Mesenteric fat pad (tissue), 1 donor: ENCODE measurements around the gene FAM177A1. TPM values are rescaled to one million over a fixed set of nuclear protein-coding genes. Genes with fewer than 3 reads are reported as not detected.

Source experiments
- DNase-seq: peaks from one replicate; pipeline ENCODE4 v3.0.0-alpha.2; 2020; ENCODE audit warnings: low spot score
- total RNA-seq: library from RNA; stranded (reverse); fragmentation: NEBNext Ultra II Directional; extraction: Animal tissue kit (Norgen Biotek cat#: 25700); gene quantifications from one replicate; pipeline ENCODE4 v1.2.1, GENCODE V29; 2021
- donor health status: DM: yes; HTN: yes; CAD: no.

The FAM177A1 gene
- total RNA-seq, 1 donor from 2014 or later: 58.4 TPM

DNA sequence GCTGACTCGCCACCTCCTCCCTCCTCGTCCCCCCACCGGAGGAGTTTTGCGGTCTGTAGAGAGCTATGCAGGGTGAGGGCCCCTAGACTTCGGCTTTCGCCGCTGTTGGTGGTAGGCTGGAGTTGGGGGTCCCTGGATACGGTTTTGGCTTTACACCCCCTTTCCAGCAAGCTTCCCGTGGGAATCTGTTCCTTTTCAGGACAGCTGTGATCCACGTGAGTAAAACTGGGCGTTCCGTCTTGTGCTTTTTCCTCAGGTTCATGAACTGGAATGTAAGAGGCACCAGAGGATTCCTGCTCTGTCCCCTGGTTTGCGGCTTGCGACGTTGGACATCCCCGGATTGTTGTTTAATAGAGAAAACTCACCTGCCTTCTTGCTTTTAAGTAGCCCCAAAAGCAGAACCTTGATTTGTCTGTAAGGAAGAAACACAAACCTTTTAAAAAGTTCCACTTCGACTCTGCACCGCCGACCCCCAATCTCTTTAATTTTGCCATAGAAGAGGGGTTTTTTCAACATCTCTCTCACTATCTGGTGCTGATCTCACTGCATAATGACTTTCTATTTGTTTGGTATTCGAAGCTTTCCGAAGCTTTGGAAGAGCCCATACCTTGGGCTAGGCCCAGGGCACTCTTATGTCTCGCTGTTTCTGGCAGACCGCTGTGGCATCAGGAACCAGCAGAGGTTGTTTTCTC lies 76.8 kb downstream of the FAM177A1 start:
- DNase-seq: no peak

DNA sequence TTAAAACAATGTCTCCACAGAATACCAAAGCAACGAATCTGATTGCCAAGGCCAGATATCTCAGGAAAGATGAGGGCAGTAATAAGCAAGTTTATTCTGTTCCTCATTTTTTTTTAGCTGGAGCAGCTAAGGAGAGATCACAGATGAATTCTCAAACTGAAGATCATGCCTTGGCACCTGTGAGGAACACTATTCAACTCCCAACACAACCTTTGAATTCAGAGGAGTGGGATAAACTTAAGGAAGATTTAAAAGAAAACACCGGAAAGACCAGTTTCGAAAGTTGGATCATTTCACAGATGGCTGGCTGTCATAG lies 77.3 kb downstream of the FAM177A1 start:
- no peak for DNase-seq

DNA sequence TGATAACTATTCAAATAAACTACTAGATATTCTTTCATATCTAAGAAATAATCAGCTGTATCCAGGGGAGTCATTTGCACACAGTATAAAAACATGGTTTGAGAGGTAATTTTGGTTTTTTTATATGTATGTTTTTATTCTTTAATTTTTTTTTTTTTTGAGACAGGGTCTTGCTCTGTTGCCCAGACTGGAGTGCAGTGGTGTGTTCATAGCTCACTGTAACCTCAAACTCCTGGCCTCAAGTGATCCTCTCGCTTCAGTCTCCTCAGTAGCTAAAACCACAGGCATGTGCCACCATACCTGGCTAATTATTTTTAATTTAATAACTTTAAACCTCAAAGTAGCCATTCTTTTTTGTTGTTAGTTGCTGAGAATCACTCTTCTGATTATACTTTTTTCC lies 78.1 kb downstream of the FAM177A1 start:
- no peak for DNase-seq

Other genes starting within 250 kb of the FAM177A1 start
- 35.6 TPM for gene BAZ1A, start 170.9 kb upstream of the FAM177A1 start, total RNA-seq
- gene SRP54, start 63.3 kb upstream of the FAM177A1 start, total RNA-seq: 38.3 TPM
- 30.0 TPM for gene PPP2R3C, start 75.7 kb downstream of the FAM177A1 start, total RNA-seq
- 21.3 TPM for gene PRORP, start 76.3 kb downstream of the FAM177A1 start, total RNA-seq
- gene PSMA6, start 246.1 kb downstream of the FAM177A1 start, total RNA-seq: 200 TPM